GM12801 (cell line): ENCODE data around the gene PRR12.

ENCODE experiments used
- CTCF ChIP-seq: IDR thresholded peaks from one replicate; pipeline ENCODE4 v1.5.1; 2011; ENCODE audit warnings: control low read depth; ENCODE audit not compliant: insufficient read length; ENCODE audit errors: extremely low read depth

The PRR12 gene

GRCh38 chr19:49567861-49568441 lies 23.0 kb upstream of the PRR12 start:
- no peak for TF ChIP-seq CTCF

- TF ChIP-seq CTCF = peak; percentile 98
Observed at GRCh38 chr19:49570138-49570856, 20.7 kb upstream of the PRR12 start.

- no peak for TF ChIP-seq CTCF
Observed at GRCh38 chr19:49570997-49571676, 19.8 kb upstream of the PRR12 start.

- TF ChIP-seq CTCF = no peak
Observed at GRCh38 chr19:49573009-49573408, 18.0 kb upstream of the PRR12 start.

- no peak for TF ChIP-seq CTCF
Observed at GRCh38 chr19:49573425-49573824, 17.6 kb upstream of the PRR12 start.

- TF ChIP-seq CTCF = no peak
Observed at GRCh38 chr19:49574206-49574755, 16.7 kb upstream of the PRR12 start.

- no peak for TF ChIP-seq CTCF
Observed at GRCh38 chr19:49579193-49579592, 11.8 kb upstream of the PRR12 start.
